ENCODE measurements around the gene ARHGEF28. TPM values are rescaled to one million over a fixed set of nuclear protein-coding genes. Genes with fewer than 3 reads are reported as not detected.
A peak's percentile ranks its signal among the peaks of the same experiment; 100 is the strongest.

ARHGEF28 gene
- total RNA-seq, 4 donors from 2014 or later = 9.8 to 18.7 (median 18.6) TPM

DNA sequence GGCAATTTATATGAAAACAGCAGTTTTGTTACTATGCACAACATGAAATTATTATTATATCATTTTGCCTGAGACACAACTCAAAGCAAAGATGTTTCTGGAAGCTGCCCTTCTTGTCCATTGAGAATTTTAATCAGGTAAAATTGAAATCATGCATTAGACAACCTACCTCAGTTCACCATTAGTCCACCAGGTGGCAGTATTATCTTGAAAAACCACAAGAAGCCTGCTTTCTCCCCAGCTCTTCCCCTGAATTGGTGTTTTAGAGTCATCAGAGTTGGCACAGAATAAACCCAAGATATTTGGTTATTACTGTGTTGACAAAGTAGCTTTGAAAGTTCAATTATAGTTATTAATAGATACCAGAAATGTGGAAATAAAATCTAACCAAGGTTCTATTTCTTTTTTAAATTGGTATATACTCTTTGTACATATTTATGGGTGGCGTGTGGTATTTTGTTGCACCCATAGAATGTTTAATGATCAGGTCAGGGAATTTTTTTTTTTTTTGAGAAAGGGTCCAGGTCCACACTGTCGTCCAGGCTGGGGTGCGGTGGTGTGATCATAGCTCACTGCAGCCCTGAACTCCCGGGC, 34.8 kb upstream of the ARHGEF28 start:
- TF ChIP-seq, protein P1, sequence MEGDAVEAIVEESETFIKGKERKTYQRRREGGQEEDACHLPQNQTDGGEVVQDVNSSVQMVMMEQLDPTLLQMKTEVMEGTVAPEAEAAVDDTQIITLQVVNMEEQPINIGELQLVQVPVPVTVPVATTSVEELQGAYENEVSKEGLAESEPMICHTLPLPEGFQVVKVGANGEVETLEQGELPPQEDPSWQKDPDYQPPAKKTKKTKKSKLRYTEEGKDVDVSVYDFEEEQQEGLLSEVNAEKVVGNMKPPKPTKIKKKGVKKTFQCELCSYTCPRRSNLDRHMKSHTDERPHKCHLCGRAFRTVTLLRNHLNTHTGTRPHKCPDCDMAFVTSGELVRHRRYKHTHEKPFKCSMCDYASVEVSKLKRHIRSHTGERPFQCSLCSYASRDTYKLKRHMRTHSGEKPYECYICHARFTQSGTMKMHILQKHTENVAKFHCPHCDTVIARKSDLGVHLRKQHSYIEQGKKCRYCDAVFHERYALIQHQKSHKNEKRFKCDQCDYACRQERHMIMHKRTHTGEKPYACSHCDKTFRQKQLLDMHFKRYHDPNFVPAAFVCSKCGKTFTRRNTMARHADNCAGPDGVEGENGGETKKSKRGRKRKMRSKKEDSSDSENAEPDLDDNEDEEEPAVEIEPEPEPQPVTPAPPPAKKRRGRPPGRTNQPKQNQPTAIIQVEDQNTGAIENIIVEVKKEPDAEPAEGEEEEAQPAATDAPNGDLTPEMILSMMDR (IDR thresholded peaks at IDR 0.05) = peak; percentile 86 to 90 (median 89)
- TF ChIP-seq EP300 (IDR thresholded peaks at IDR 0.05; ENCODE audit: low read depth) = no peak
- Histone ChIP-seq H3K27me3 (no peaks in the 10 kb centered on the region), H3K4me1 (no peaks in the 10 kb centered on the region), H3K36me3 (no peaks in the 10 kb centered on the region), H3K4me3 (no peak overlapping the region), H3K27ac (no peak overlapping the region), H3K9me3 (no peaks in the 10 kb centered on the region)
- DNase-seq = peak; percentile 17
- in situ Hi-C loops (cut with MboI; ENCODE audit: low pct_ligation_motif_present in 1 of 4, low pct_unique_long_range_greater_than_20kb in 1 of 4, low sequenced_read_pairs in 3 of 4) (loop anchor here (5.0 to 25.0 kb wide), 4 partner anchors 101 to 1071 kb away; partner anchors contain the start of gene ENC1 (in 1 of the 4)), intact Hi-C loops (cut with DNase I; ENCODE audit: low total_unique reads) (loop anchor here (5.0 kb wide), 1 partner anchor 201 kb away; no protein-coding TSS in a partner anchor)
- 61 to 64% methylated on average over 4 of the region's 4 CpGs for WGBS, 2 donors (ENCODE audit: low coverage in 1 of 2)

GRCh38 chr5:73591698-73592501, 34.1 kb upstream of the ARHGEF28 start:
- 47 to 50% methylated on average over 4 of the region's 4 CpGs for WGBS, 2 donors (ENCODE audit: low coverage in 1 of 2)
- intact Hi-C loops (cut with DNase I; ENCODE audit: low total_unique reads) (loop anchor here (5.0 kb wide), 1 partner anchor 200 kb away; no protein-coding TSS in a partner anchor), in situ Hi-C loops (cut with MboI; ENCODE audit: low pct_ligation_motif_present in 1 of 4, low pct_unique_long_range_greater_than_20kb in 1 of 4, low sequenced_read_pairs in 3 of 4) (loop anchor here (5.0 to 25.0 kb wide), 4 partner anchors 100 to 1070 kb away; partner anchors contain the start of gene ENC1 (in 1 of the 4))
- Histone ChIP-seq H3K9me3 (no peaks in the 10 kb centered on the region), H3K36me3 (no peaks in the 10 kb centered on the region), H3K4me3 (no peak overlapping the region), H3K27ac (no peak overlapping the region), H3K27me3 (no peaks in the 10 kb centered on the region), H3K4me1 (no peaks in the 10 kb centered on the region)
- DNase-seq = no peak
- TF ChIP-seq, protein P1 (IDR thresholded peaks at IDR 0.05) = no peak

- no peaks in the 10 kb centered on the region for H3K27me3 ChIP-seq
- no peak for DNase-seq
- in situ Hi-C loops (cut with MboI; ENCODE audit: low pct_ligation_motif_present in 1 of 4, low pct_unique_long_range_greater_than_20kb in 1 of 4, low sequenced_read_pairs in 3 of 4) (loop anchor here (5.0 to 25.0 kb wide), 4 partner anchors 100 to 1070 kb away; partner anchors contain the start of gene ENC1 (in 1 of the 4)), intact Hi-C loops (cut with DNase I; ENCODE audit: low total_unique reads) (loop anchor here (5.0 kb wide), 1 partner anchor 200 kb away; no protein-coding TSS in a partner anchor)
- H3K9me3 ChIP-seq = no peaks in the 10 kb centered on the region
- no peaks in the 10 kb centered on the region for H3K36me3 ChIP-seq
- 63 to 70% methylated on average over 1 of the region's 1 CpG for WGBS, 2 donors (ENCODE audit: low coverage in 1 of 2)
- H3K4me1 ChIP-seq = no peaks in the 10 kb centered on the region
- no peak overlapping the region for H3K4me3 ChIP-seq
- no peak overlapping the region for H3K27ac ChIP-seq
- TF ChIP-seq POLR2AphosphoS5 (IDR thresholded peaks at IDR 0.05) (no peak), POLR2A (IDR thresholded peaks at IDR 0.05) (no peak), EP300 (IDR thresholded peaks at IDR 0.05; ENCODE audit: low read depth) (no peak)
- TF ChIP-seq, protein P1 (IDR thresholded peaks at IDR 0.05) = no peak
Measured at GRCh38 chr5:73592551-73592950, 33.4 kb upstream of the ARHGEF28 start.

- DNase-seq = peak; percentile 10
- Histone ChIP-seq H3K27me3 (no peaks in the 10 kb centered on the region), H3K4me3 (no peak overlapping the region), H3K27ac (no peak overlapping the region), H3K9me3 (peaks cover 0 to 6% of the 10 kb centered on the region in 2 donors), H3K36me3 (no peaks in the 10 kb centered on the region), H3K4me1 (no peaks in the 10 kb centered on the region)
- in situ Hi-C loops (cut with MboI; ENCODE audit: low pct_ligation_motif_present in 1 of 4, low pct_unique_long_range_greater_than_20kb in 1 of 4, low sequenced_read_pairs in 3 of 4) = loop anchor here in 2 of 4 donors (10.0 to 25.0 kb wide), 2 partner anchors 1048 to 1065 kb away; partner anchors contain the start of gene ENC1 (in 1 of the 2)
- TF ChIP-seq EP300 (IDR thresholded peaks at IDR 0.05; ENCODE audit: low read depth) = no peak
- TF ChIP-seq, protein P1 (IDR thresholded peaks at IDR 0.05) = peak; percentile 40 to 57 (median 48)
- no peak for TF ChIP-seq POLR2A (IDR thresholded peaks at IDR 0.05)
- intact Hi-C loops (cut with DNase I; ENCODE audit: low total_unique reads) = no loop called here
Measured at GRCh38 chr5:73596705-73597328, 29.2 kb upstream of the ARHGEF28 start.
